ENCODE measurements around the gene TMEM100.

Gene TMEM100

GRCh38 chr17:55717898-55718735, 4.5 kb downstream of the TMEM100 start:
- peak; percentile 15 for DNase-seq

- no peak for DNase-seq
These were observed 5.2 kb downstream of the TMEM100 start for GRCh38 chr17:55717432-55717831.

- DNase-seq, result no peak
These were observed 11.7 kb downstream of the TMEM100 start for GRCh38 chr17:55710829-55711496.

- DNase-seq, result no peak
These were observed 12.3 kb downstream of the TMEM100 start for GRCh38 chr17:55710410-55710809.

- DNase-seq, result no peak
These were observed 12.7 kb downstream of the TMEM100 start for GRCh38 chr17:55709984-55710383.

- no peak for DNase-seq
These were observed 13.2 kb downstream of the TMEM100 start for GRCh38 chr17:55709440-55709839.

- DNase-seq, result no peak
These were observed 14.3 kb downstream of the TMEM100 start for GRCh38 chr17:55708175-55708974.

- no peak for DNase-seq
These were observed 15.6 kb downstream of the TMEM100 start for GRCh38 chr17:55706808-55707773.

GRCh38 chr17:55705847-55706246, 16.8 kb downstream of the TMEM100 start:
- no peak for DNase-seq

GRCh38 chr17:55704401-55704800, 18.3 kb downstream of the TMEM100 start:
- DNase-seq, result no peak

GRCh38 chr17:55702150-55702549, 20.5 kb downstream of the TMEM100 start:
- no peak for DNase-seq

- no peak for DNase-seq
These were observed 23.3 kb downstream of the TMEM100 start for GRCh38 chr17:55699181-55699860.

- no peak for DNase-seq
These were observed 28.3 kb downstream of the TMEM100 start for GRCh38 chr17:55694286-55694910.

- no peak for DNase-seq
These were observed 29.1 kb downstream of the TMEM100 start for GRCh38 chr17:55693254-55694216.

GRCh38 chr17:55692276-55692675, 30.4 kb downstream of the TMEM100 start:
- no peak for DNase-seq

GRCh38 chr17:55691666-55692065, 31.0 kb downstream of the TMEM100 start:
- DNase-seq, result no peak

GRCh38 chr17:55690105-55690508, 32.6 kb downstream of the TMEM100 start:
- no peak for DNase-seq

GRCh38 chr17:55689672-55690071, 33.0 kb downstream of the TMEM100 start:
- no peak for DNase-seq

GRCh38 chr17:55688057-55688456, 34.6 kb downstream of the TMEM100 start:
- DNase-seq, result no peak

GRCh38 chr17:55687037-55687436, 35.6 kb downstream of the TMEM100 start:
- no peak for DNase-seq

Data from SHP77 treated with DMSO at 0.1 percent for 48 hours (cell line).